Erythroblast (primary cell): ENCODE data around the gene LHFPL6.

ENCODE experiments used
- GATA1 ChIP-seq: IDR thresholded peaks from 2 replicates; pipeline ENCODE4 v1.6.1; 2011; ENCODE audit warnings: low read depth, mild to moderate bottlenecking, control low read depth, low read length, moderate library complexity
- POLR2A ChIP-seq: IDR thresholded peaks from 2 replicates; pipeline ENCODE4 v1.6.1; 2011; ENCODE audit warnings: mild to moderate bottlenecking, low read length

DNA sequence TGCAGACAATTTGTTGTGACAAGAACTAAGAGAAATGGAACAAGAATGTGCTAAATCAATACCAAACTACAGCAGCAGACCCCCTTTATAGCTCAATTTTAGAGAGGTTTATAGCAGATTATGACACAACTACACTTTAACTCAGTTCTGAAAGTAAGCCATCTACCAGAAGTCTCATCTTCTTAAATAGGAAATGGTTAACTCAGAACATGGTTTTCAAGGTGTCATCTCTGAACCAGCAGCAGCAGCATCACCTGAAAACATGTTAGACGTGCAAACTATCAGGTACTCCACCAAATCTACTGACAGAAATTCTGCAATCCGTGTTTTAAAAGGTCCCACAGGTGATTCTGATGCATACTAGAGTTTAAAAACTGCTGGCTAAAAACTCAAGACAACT is 6.8 kb downstream of the LHFPL6 start:
- TF ChIP-seq POLR2A = no peak
- no peak for TF ChIP-seq GATA1
